ENCODE measurements around the gene SETD3.

- TF ChIP-seq, protein P1, sequence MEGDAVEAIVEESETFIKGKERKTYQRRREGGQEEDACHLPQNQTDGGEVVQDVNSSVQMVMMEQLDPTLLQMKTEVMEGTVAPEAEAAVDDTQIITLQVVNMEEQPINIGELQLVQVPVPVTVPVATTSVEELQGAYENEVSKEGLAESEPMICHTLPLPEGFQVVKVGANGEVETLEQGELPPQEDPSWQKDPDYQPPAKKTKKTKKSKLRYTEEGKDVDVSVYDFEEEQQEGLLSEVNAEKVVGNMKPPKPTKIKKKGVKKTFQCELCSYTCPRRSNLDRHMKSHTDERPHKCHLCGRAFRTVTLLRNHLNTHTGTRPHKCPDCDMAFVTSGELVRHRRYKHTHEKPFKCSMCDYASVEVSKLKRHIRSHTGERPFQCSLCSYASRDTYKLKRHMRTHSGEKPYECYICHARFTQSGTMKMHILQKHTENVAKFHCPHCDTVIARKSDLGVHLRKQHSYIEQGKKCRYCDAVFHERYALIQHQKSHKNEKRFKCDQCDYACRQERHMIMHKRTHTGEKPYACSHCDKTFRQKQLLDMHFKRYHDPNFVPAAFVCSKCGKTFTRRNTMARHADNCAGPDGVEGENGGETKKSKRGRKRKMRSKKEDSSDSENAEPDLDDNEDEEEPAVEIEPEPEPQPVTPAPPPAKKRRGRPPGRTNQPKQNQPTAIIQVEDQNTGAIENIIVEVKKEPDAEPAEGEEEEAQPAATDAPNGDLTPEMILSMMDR (IDR thresholded peaks at IDR 0.05): no peak
- TF ChIP-seq POLR2A (IDR thresholded peaks at IDR 0.05): no peak
Measured at GRCh38 chr14:99519931-99520421, 39.3 kb upstream of the SETD3 start.
